Activated B cell treated with CpG ODN at 0.5 μM for 24 hours (primary cell): ENCODE measurements around the gene EFCAB9. TPM values are rescaled to one million over a fixed set of nuclear protein-coding genes. Genes with fewer than 3 reads are reported as not detected.
"Not testable (repeated sequence)": the region's sequence is repeated elsewhere in the genome, so short reads cannot be mapped to it uniquely, and the experiment has no call there.

ENCODE experiments used
- ATAC-seq: fragments of 200-7000 bp; cut with Tn5 transposase; one replicate; pipeline ENCODE4 v1.10.0; 2021; ENCODE audit warnings: low read depth, mild to moderate bottlenecking, moderate library complexity
- CTCF ChIA-PET: fragments of 350-600 bp; sonication (Branson Sonifier 250); formaldehyde crosslinking; loops from one replicate; lab custom pipeline; 2021; ENCODE audit warnings: antibody characterized with exemption; lab: Charles Lee
- POLR2A ChIA-PET: fragments of 350-600 bp; sonication (Branson Sonifier 250); formaldehyde crosslinking; loops from one replicate; lab custom pipeline; 2021; ENCODE audit warnings: antibody characterized with exemption; lab: Charles Lee
- DNase-seq: peaks from one replicate; pipeline ENCODE4 v3.0.0; 2022
- H3K27ac Mint-ChIP-seq: one replicate; pipeline ENCODE4 v1.8.0; 2020; ENCODE audit warnings: mixed read lengths
- H3K27me3 Mint-ChIP-seq: one replicate; pipeline ENCODE4 v1.8.0; 2021; ENCODE audit warnings: mixed read lengths
- H3K36me3 Mint-ChIP-seq: one replicate; pipeline ENCODE4 v1.8.0; 2021; ENCODE audit warnings: low read depth, mixed read lengths
- H3K4me1 Mint-ChIP-seq: one replicate; pipeline ENCODE4 v1.8.0; 2021; ENCODE audit warnings: mixed read lengths
- H3K4me3 Mint-ChIP-seq: one replicate; pipeline ENCODE4 v1.8.0; 2020; ENCODE audit warnings: mild to moderate bottlenecking, mixed read lengths
- H3K9me3 Mint-ChIP-seq: one replicate; pipeline ENCODE4 v1.8.0; 2020; ENCODE audit warnings: mixed read lengths
- CTCF ChIP-seq: fragments of 200-600 bp; IDR thresholded peaks from one replicate; pipeline ENCODE4 v1.8.0; 2022; ENCODE audit warnings: antibody characterized with exemption, mild to moderate bottlenecking
- intact Hi-C: fragments of 100-400 bp; cut with micrococcal nuclease; formaldehyde crosslinking; loops from one replicate; pipeline ENCODE4 v1.15.1; 2024
- total RNA-seq: library from RNA; stranded (reverse); gene quantifications from 2 replicates; pipeline ENCODE4 v1.2.3, GENCODE V29; 2022

EFCAB9 gene
- total RNA-seq, 1 donor from 2014 or later = not detected

GRCh38 chr5:172194985-172195774 is 1.2 kb downstream of the EFCAB9 start:
- DNase-seq (no peak), ATAC-seq (no peak)
- Mint-ChIP-seq H3K4me3 (no peak overlapping the region), H3K36me3 (no peaks in the 10 kb centered on the region), H3K27me3 (peaks cover 2% of the 10 kb centered on the region), H3K27ac (no peak overlapping the region), H3K4me1 (peaks cover 12% of the 10 kb centered on the region), H3K9me3 (no peaks in the 10 kb centered on the region)
- POLR2A ChIA-PET = no interaction called here
- intact Hi-C loops = no loop called here
- CTCF ChIA-PET = interaction anchor here (1.2 kb wide), 1 partner anchor 283 kb away, joined by 3 read pairs; no protein-coding TSS in a partner anchor
- TF ChIP-seq CTCF = no peak

- DNase-seq, H3K36me3 Mint-ChIP-seq, ATAC-seq, H3K27me3 Mint-ChIP-seq, H3K9me3 Mint-ChIP-seq, intact Hi-C loops, H3K27ac Mint-ChIP-seq, H3K4me3 Mint-ChIP-seq: not testable (repeated sequence)
- POLR2A ChIA-PET = interaction anchor here (0.6 kb wide), 1 partner anchor 82 kb away, joined by 5 read pairs; no protein-coding TSS in a partner anchor
- H3K4me1 Mint-ChIP-seq = peaks cover 19% of the 10 kb centered on the region
- CTCF ChIA-PET = interaction anchor here (0.6 to 0.9 kb wide), 3 partner anchors 9 to 90 kb away, joined by 3 read pairs; no protein-coding TSS in a partner anchor
Measured at GRCh38 chr5:172197775-172198174, 3.8 kb downstream of the EFCAB9 start.

GRCh38 chr5:172199446-172199845 is 5.5 kb downstream of the EFCAB9 start:
- Mint-ChIP-seq H3K36me3 (no peaks in the 10 kb centered on the region), H3K27ac (no peak overlapping the region), H3K27me3 (peaks cover 2% of the 10 kb centered on the region), H3K4me1 (peaks cover 21% of the 10 kb centered on the region), H3K9me3 (no peaks in the 10 kb centered on the region), H3K4me3 (no peak overlapping the region)
- ChIA-PET POLR2A (interaction anchor here (0.6 kb wide), 1 partner anchor 87 kb away, joined by 6 read pairs; no protein-coding TSS in a partner anchor), CTCF (interaction anchor here (2.2 kb wide), 1 partner anchor 11 kb away, joined by 5 read pairs; the partner anchor contains the start of gene STK10)
- ATAC-seq (no peak), DNase-seq (no peak)
- intact Hi-C loops = no loop called here
- TF ChIP-seq CTCF = no peak

- intact Hi-C loops = no loop called here
- POLR2A ChIA-PET = no interaction called here
- TF ChIP-seq CTCF = no peak
- Mint-ChIP-seq H3K4me1 (peaks cover 21% of the 10 kb centered on the region), H3K4me3 (peak overlapping the region; percentile 42), H3K36me3 (no peaks in the 10 kb centered on the region), H3K27me3 (peaks cover 2% of the 10 kb centered on the region), H3K9me3 (no peaks in the 10 kb centered on the region), H3K27ac (no peak overlapping the region)
- CTCF ChIA-PET = interaction anchor here (0.6 to 2.2 kb wide), 3 partner anchors 9 to 51 kb away, joined by 4 to 5 read pairs (median 4); partner anchors contain the start of gene STK10
- DNase-seq (no peak), ATAC-seq (no peak)
Measured at GRCh38 chr5:172200476-172200875, 6.5 kb downstream of the EFCAB9 start.

- H3K27me3 Mint-ChIP-seq, H3K4me1 Mint-ChIP-seq, H3K36me3 Mint-ChIP-seq, ATAC-seq, H3K4me3 Mint-ChIP-seq, H3K27ac Mint-ChIP-seq, DNase-seq, intact Hi-C loops, H3K9me3 Mint-ChIP-seq, POLR2A ChIA-PET, CTCF ChIA-PET: not testable (repeated sequence)
Measured at GRCh38 chr5:172205984-172206383, 12.0 kb downstream of the EFCAB9 start.

- Mint-ChIP-seq H3K27me3 (no peaks in the 10 kb centered on the region), H3K36me3 (peaks cover 17% of the 10 kb centered on the region), H3K9me3 (no peaks in the 10 kb centered on the region), H3K4me1 (peaks cover 3% of the 10 kb centered on the region), H3K4me3 (no peak overlapping the region), H3K27ac (no peak overlapping the region)
- ChIA-PET CTCF (no interaction called here), POLR2A (no interaction called here)
- intact Hi-C loops = no loop called here
- TF ChIP-seq CTCF = no peak
- ATAC-seq (no peak), DNase-seq (no peak)
Measured at GRCh38 chr5:172207511-172207910, 13.5 kb downstream of the EFCAB9 start.
